Adrenal gland (tissue), 5 donors: ENCODE results near the gene SPSB4.

Experiments
- POLR2A ChIP-seq, 2 donors: fragments of 450-650 bp; IDR thresholded peaks; one replicate each; pipeline ENCODE4 v1.6.1; 2017; ENCODE audit warnings: antibody characterized with exemption in 2 of 2, mild to moderate bottlenecking in 2 of 2, moderate library complexity in 1 of 2
- TF ChIP-seq, protein P1 (sequence below), 6 experiments: fragments of 450-650 bp in 4 of 6; fragments of 200-600 bp in 2 of 6; sonication (generic) in 1 of 6; IDR thresholded peaks; 1 replicate in 5 of 6; 2 replicates in 1 of 6; pipeline versions ENCODE4 v1.5.1 to v1.8.0; 2016 to 2021; ENCODE audit warnings: antibody characterized with exemption in 6 of 6, mild to moderate bottlenecking in 2 of 6, moderate library complexity in 1 of 6
- donor health status: DM: no; HTN: no; CAD: no.

DNA sequence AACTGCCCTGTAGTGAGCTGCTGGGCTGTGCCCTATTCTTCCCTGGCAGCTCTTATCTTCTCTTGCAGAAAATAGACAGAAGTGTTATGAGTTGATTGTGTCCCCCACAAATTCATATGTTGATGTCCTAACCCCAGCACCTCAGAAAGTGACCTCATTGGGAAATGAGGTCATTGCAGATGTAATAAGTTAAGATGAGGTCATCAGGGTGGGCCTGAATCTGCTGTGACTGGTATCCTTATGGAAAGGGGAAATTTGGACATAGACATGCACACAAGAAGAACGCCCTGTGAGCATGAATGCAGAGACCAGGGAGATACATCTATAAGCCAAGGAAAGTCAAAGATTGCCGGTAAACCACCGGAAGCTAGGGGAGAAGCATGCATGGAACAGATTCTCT is 49.0 kb downstream of the SPSB4 start:
- TF ChIP-seq, protein P1, sequence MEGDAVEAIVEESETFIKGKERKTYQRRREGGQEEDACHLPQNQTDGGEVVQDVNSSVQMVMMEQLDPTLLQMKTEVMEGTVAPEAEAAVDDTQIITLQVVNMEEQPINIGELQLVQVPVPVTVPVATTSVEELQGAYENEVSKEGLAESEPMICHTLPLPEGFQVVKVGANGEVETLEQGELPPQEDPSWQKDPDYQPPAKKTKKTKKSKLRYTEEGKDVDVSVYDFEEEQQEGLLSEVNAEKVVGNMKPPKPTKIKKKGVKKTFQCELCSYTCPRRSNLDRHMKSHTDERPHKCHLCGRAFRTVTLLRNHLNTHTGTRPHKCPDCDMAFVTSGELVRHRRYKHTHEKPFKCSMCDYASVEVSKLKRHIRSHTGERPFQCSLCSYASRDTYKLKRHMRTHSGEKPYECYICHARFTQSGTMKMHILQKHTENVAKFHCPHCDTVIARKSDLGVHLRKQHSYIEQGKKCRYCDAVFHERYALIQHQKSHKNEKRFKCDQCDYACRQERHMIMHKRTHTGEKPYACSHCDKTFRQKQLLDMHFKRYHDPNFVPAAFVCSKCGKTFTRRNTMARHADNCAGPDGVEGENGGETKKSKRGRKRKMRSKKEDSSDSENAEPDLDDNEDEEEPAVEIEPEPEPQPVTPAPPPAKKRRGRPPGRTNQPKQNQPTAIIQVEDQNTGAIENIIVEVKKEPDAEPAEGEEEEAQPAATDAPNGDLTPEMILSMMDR (IDR thresholded peaks at IDR 0.05): no peak
- TF ChIP-seq POLR2A (IDR thresholded peaks at IDR 0.05): no peak
